Measurements from ENCODE around the gene PICK1.

DNA sequence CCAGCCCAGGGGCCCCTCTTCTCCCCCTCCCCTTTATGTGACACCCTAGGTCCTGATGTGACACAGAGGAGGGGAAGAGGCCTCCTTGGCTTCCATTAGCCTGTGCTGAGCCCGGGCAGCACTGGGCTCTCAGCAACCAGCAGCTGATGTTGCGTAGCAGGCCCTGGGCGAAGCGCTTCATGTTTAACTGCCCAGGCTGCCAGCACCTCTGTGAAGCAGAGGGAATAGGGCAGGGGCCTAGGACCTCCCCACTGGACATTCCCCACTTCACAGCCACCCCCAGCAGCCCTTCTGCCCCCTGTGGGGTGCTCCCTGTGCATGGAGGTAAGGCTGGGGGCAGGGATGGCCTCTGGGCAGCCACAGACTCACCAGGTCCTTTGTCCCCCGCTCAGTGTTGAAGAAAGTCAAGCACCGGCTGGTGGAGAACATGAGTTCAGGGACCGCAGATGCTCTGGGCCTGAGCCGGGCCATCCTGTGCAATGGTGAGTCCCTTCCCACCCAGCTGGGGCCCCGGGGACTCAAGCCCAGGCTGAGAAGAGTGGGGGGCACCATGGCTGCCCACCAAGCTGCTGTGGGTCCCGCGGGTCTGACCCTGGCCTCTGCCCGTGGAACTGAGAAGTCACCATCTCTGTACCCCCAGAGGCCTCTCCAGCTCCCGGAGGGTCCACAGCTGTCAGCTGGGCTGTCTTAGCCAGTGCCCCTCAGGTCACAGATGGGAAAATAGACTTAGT lies 11.6 kb downstream of the PICK1 start:
- TF ChIP-seq CTCF (IDR thresholded peaks at IDR 0.05) (no peak), ZFX (IDR thresholded peaks at IDR 0.05; ENCODE audit: borderline replicate concordance) (no peak)

Data from 22Rv1 (cell line).